Measurements from ENCODE around the gene SLC29A3.

The SLC29A3 gene

GRCh38 chr10:71370031-71370430 is 51.0 kb downstream of the SLC29A3 start:
- no peak for DNase-seq (ENCODE audit: low read depth)

DNA sequence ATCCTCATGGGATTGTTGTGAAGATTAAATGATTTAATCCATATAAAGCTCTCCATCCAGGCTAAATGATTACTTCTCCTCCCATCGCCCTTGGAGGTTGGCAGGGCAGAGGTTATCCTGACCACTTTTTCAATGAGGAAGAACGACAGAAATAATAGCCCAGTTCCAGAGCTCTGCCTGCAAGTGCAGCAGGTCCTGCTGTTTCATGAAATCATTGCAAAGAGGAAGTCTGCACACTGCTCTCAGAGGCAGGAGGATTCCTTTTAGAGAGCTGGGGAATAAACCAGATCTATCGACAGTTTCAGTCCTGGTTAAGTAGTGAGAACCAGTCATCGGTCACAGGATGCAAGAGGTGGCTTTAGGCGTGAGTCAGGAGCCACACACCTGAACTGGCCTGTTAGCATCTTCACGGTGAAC is 52.7 kb downstream of the SLC29A3 start:
- DNase-seq (ENCODE audit: low read depth) = no peak

GRCh38 chr10:71372882-71373495 is 53.9 kb downstream of the SLC29A3 start:
- no peak for DNase-seq (ENCODE audit: low read depth)

- DNase-seq (ENCODE audit: low read depth) = no peak
These were observed 55.6 kb downstream of the SLC29A3 start for GRCh38 chr10:71374481-71375233.

- no peak for DNase-seq (ENCODE audit: low read depth)
These were observed 56.9 kb downstream of the SLC29A3 start for GRCh38 chr10:71375952-71376351.

DNA sequence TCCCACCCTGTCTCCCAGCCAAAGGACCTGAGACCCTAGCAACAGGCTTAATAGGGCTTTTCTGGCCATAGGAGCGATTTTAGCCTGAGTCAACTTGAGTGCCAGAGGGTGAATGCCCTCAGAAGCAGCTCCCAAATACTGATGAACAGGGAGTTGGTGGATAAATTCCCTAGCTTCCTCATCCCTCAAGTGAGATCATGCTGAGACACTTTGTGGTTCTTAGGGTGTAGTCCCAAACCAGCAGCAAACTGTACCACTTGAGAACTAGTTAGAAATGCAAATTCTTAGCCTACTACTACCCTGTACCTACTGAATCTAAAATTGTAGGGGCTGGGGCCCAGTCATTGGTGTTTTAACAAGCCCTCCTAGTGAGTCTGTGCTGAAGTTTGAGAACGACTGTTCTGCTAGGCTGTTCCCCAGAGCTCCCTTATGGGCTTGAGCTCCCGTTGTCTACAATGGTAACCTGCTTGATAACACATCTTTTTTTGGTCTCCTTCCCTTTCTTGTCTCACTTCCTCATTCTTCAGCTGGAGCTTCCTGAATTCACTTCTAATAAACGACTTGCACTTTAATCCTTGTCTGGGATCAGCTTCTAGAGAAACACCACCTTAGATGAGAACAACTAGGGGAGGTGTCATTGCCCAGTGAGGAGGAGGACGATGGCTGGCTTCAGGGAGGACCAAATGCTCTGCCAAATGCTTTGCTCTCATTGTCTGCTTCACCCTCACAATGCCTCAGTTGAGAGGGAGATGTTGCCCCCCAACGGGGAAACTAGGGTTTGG is 59.5 kb downstream of the SLC29A3 start:
- no peak for DNase-seq (ENCODE audit: low read depth)

DNA sequence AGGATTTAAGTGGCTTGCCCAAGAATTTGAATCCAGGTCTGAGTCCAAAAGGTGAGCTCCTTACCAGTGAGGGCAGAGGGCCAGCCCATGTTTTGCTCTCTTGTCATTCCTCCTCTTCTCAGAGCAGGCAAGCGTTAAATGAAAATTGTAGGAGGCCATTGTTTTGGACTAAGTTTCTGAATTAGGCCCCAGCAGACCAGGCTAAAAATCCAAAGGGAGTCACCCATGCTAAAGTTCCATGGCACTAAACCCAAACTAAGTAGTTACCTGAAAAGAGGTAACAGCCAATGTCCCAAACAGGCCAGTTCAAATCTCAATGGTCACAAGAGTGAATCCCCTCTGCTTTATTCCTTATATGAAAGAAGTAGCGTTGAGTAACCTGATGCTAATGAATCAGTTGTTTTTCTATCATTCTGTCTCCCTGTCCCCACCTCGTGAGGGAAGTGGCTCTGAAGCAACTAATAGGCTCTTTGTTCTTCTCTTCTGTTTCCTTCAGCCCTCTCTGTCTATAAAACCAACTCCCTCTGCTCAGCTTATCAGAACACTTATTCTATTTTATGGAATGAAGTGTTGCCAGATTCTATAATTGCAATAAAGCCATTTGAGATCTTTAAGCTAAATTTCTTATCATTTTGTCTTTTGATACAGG is 60.2 kb downstream of the SLC29A3 start:
- no peak for DNase-seq (ENCODE audit: low read depth)

DNA sequence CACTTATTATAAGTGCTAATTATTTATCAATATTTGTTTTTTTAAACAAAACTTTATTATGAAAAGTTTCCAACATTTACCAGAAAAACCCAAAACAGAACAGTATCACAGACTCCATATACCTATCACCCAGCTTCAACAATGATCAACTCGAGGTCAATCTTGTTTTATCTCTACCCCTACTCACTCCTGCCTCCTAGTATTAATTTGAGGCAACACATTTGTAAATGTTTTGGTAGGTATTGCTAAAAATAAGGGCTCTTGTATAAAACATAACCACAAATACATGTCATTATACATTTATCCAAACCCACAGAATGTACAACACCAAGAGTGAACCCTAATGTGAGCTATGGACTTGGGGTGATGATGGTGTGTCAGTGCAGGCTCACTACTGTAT is 61.8 kb downstream of the SLC29A3 start:
- no peak for DNase-seq (ENCODE audit: low read depth)

DNA sequence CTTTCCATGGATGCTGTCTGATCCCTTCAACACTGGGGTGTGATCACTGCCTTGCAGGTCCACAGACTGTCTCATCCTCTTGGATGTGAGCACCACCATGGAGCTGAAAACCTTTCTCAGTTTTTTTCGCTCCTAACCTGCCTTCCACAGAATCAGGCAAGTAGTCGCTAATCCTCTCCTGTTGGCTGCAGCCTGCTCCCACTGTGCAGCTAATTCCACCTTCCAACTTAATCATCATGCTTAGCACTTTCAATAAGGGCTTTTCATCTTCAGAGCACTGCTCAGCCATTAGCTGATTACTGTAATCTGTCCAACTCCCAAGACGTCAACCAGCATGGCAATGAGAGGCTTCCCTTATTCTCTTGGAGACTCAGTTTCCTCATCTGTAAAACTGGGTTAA is 62.6 kb downstream of the SLC29A3 start:
- no peak for DNase-seq (ENCODE audit: low read depth)

DNA sequence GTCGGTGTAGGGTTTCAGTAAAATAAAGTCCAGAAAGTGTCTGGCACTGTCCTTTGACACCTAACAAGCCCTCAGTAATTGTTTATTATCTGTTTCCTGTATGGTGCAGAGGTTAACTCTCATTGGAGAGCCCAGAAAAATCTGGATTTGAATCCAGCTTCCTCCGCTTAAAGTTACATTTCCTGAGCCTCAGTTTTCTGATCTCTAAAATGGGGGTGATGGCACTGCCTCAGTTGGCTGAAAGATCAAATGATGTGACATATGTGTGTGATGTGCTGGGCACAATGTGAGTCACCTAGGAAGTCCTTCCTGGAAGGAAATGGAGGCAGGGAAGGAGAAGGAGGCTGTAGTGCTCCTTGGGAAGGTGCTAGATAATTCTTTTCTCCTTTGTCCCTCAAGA is 63.0 kb downstream of the SLC29A3 start:
- DNase-seq (ENCODE audit: low read depth) = no peak

DNA sequence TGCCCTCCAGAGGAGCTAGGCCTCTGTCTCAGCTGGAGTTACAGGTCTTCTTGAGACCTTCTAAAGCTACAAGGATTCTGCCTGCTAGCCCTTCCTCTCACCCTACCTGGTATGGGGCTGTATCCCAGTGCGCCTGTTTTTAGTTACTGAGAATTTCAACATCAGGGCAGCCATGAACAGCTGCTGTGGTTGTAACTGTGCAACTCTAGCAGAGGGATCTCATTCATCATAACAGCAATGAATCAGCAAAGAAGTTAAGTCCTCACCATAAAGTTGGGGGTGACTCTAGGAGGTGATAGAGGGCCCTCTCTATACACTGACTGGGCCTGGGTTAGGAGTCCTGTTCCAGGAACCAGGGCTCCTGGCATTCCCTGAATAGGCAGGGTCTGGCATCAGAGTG is 63.7 kb downstream of the SLC29A3 start:
- no peak for DNase-seq (ENCODE audit: low read depth)

GRCh38 chr10:71383972-71384687 is 65.1 kb downstream of the SLC29A3 start:
- peak; percentile 46 for DNase-seq (ENCODE audit: low read depth)

DNA sequence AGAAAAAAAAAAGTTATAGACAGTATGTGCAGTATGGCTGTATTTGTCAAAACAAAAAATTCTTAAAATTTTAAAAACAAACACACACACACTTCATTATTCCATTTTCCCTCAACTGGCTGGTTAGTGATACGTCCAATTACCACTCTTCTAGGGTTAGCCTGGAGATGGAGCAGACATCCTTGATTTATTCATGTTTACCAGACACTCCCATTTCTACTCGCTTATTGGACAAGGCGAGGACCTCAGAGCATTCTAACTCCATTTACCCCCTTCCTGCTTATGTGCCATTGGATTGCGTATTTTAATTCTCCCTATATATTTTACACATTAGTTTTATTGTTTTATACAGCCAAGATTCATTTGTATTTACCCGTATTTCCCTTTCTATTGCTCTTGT is 69.1 kb downstream of the SLC29A3 start:
- no peak for DNase-seq (ENCODE audit: low read depth)

GRCh38 chr10:71388583-71389310 is 69.7 kb downstream of the SLC29A3 start:
- no peak for DNase-seq (ENCODE audit: low read depth)

GRCh38 chr10:71389768-71390460 is 70.9 kb downstream of the SLC29A3 start:
- no peak for DNase-seq (ENCODE audit: low read depth)

DNA sequence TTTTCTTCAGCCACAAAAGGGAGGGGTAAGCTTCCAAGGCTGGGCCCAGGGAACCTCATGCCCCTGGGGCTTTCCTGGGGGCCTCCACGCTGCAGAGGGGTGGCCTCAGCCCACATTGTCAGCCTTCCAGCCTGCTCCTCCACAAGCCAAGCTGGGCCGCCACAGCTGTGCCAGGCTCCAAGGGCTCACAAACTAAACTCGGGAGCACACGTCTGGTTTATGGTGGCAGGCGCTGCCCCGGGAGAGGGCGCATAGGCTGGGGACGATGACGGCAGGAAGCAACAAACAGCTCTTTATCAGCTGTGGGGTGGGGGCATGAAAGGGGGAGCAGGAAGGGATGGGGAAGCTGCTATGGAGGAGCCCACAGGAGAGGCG is 71.4 kb downstream of the SLC29A3 start:
- no peak for DNase-seq (ENCODE audit: low read depth)

DNA sequence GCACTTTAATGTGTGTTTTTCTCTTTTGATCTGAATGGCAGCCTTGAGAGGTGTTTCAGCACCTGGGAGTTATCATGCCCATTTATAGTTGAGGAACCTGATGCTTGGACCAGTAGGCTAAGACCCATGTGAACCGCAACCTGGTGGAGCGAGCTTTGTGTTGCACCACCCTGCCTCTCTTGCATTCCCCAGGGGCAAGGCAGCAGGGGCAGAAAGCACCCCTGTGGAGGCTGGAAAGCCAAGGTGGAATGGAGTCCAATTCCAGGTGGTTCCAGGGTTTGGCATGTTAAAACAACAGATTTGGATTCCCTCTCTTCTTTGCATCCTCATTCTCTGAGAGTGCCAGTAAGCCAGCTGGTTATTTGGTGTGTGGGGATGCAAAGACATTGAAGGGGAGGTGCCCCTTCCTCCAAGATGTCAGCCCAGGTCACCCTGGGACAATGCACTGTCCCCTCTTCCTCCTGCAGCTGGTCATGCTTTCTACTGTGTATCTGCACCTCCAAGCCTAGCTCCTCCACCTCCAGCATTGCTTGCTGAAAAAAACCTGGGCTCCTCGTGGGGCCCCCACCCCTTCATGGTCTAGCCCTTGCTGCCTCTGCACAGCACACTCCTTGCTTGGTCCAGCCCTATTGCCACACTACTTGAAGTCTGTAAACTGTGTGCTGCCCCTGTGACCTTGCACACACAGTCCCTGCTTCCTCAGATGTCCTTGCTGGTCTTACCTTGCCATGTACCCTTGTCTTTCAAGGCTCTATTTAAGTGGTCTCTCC is 72.0 kb downstream of the SLC29A3 start:
- DNase-seq (ENCODE audit: low read depth) = no peak

GRCh38 chr10:71391701-71392100 is 72.6 kb downstream of the SLC29A3 start:
- DNase-seq (ENCODE audit: low read depth) = no peak

DNA sequence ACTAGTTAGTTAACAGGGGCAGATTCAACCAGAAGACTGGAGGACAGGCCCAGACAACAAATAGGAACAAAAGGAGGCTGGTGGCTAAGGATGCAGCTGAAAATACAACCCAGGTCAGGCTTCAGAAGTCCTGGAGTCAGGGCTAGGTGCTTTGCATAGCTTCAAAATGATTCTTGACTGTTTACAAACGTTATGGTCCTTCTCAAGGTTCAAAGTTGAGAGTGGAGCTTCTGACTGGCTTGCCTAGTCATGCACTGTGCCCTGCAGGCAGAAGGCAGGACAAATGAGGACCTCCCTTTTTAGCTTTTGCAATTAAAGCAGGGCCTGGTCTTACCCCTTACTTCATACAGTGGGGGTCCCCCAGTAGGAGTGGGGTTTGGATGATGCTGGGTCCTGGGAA is 73.2 kb downstream of the SLC29A3 start:
- DNase-seq (ENCODE audit: low read depth) = no peak

Measured in EH (cell line).